Body of pancreas (tissue), 4 donors: ENCODE data around the gene SURF4.
"Not testable (repeated sequence)": the region's sequence is repeated elsewhere in the genome, so short reads cannot be mapped to it uniquely, and the experiment has no call there.

Experiments used
- POLR2A ChIP-seq, 3 donors: fragments of 450-650 bp; IDR thresholded peaks; one replicate each; pipeline ENCODE4 v1.6.1; 2016; ENCODE audit warnings: antibody characterized with exemption in 3 of 3, mild to moderate bottlenecking in 2 of 3
- TF ChIP-seq, protein P1 (sequence below), 7 experiments: fragments of 450-650 bp in 4 of 7; fragments of 200-600 bp in 3 of 7; sonication (generic) in 3 of 7; IDR thresholded peaks; one replicate each; pipeline ENCODE4 v1.5.1; 2016 to 2019; ENCODE audit warnings: antibody characterized with exemption in 7 of 7

DNA sequence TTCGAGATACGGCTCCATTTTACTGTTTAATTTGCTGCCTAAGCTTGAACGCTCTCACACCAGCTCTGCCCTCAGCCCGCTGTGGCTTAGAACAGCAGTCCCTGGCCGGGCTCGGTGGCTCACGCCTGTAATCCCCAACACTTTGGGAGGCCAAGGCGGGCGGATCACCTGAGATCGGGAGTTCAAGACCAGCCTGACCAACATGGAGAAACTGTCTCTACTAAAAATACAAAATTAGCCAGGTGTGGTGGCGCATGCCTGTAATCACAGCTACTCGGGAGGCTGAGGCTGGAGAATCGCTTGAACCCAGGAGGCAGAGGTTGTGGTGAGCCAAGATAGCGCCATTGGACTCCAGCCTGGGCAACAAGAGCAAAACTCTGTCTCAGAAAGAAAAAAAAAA lies 1.4 kb upstream of the SURF4 start:
- TF ChIP-seq, protein P1, sequence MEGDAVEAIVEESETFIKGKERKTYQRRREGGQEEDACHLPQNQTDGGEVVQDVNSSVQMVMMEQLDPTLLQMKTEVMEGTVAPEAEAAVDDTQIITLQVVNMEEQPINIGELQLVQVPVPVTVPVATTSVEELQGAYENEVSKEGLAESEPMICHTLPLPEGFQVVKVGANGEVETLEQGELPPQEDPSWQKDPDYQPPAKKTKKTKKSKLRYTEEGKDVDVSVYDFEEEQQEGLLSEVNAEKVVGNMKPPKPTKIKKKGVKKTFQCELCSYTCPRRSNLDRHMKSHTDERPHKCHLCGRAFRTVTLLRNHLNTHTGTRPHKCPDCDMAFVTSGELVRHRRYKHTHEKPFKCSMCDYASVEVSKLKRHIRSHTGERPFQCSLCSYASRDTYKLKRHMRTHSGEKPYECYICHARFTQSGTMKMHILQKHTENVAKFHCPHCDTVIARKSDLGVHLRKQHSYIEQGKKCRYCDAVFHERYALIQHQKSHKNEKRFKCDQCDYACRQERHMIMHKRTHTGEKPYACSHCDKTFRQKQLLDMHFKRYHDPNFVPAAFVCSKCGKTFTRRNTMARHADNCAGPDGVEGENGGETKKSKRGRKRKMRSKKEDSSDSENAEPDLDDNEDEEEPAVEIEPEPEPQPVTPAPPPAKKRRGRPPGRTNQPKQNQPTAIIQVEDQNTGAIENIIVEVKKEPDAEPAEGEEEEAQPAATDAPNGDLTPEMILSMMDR (IDR thresholded peaks at IDR 0.05): not testable (repeated sequence)
- TF ChIP-seq POLR2A (IDR thresholded peaks at IDR 0.05): not testable (repeated sequence)
